Kidney epithelial cell (primary cell): ENCODE measurements around the gene KRTAP1-4. TPM values are rescaled to one million over a fixed set of nuclear protein-coding genes. Genes with fewer than 3 reads are reported as not detected.
"Not testable (repeated sequence)": the region's sequence is repeated elsewhere in the genome, so short reads cannot be mapped to it uniquely, and the experiment has no call there.

Source experiments
- DNase-seq: peaks from one replicate; pipeline ENCODE4 v3.0.0-alpha.2; 2010; ENCODE audit warnings: low read depth
- H3K27me3 ChIP-seq: 2 replicates; pipeline ENCODE4 v1.6.0; 2011; ENCODE audit warnings: low read length; ENCODE audit not compliant: control insufficient read depth, insufficient read depth
- H3K36me3 ChIP-seq: 2 replicates; pipeline ENCODE4 v1.5.1; 2011; ENCODE audit warnings: low read length; ENCODE audit not compliant: control insufficient read depth, insufficient read depth
- H3K4me3 ChIP-seq: 2 replicates; pipeline ENCODE4 v1.5.1; 2011; ENCODE audit warnings: low read depth, mild to moderate bottlenecking, control low read depth, low read length
- CTCF ChIP-seq: IDR thresholded peaks from 2 replicates; pipeline ENCODE4 v1.5.1; 2011; ENCODE audit warnings: mild to moderate bottlenecking, moderate library complexity, low read length, control low read depth, inconsistent platforms; ENCODE audit not compliant: insufficient read depth, poor library complexity, severe bottlenecking
- total RNA-seq: library from RNA; depleted of rRNA; stranded (reverse); fragments of >200 nt; gene quantifications from 2 replicates; pipeline ENCODE4 v1.2.3, GENCODE V29; 2015

Gene KRTAP1-4
- total RNA-seq, 1 donor from 2014 or later = not detected

- Histone ChIP-seq H3K27me3 (no peaks in the 10 kb centered on the region), H3K4me3 (no peak within 1 kb of the TSS), H3K36me3 (no peaks in the 10 kb centered on the region)
- DNase-seq = peak; percentile 98
- no peak for TF ChIP-seq CTCF
These were observed 30.1 kb upstream of the KRTAP1-4 start, which contains the start of gene KRTAP2-3 for GRCh38 chr17:41060052-41060604. KRTAP2-3 (minus strand) TSS chr17:41060114; CDS start chr17:41060050, 64 bp downstream.

GRCh38 chr17:41059276-41060051 lies 29.5 kb upstream of the KRTAP1-4 start:
- not testable (repeated sequence) for H3K27me3 ChIP-seq, H3K36me3 ChIP-seq, H3K4me3 ChIP-seq
- peak; percentile 61 for DNase-seq

- DNase-seq = no peak
- Histone ChIP-seq H3K36me3 (no peaks in the 10 kb centered on the region), H3K27me3 (no peaks in the 10 kb centered on the region), H3K4me3 (no peak overlapping the region)
- no peak for TF ChIP-seq CTCF
These were observed 28.7 kb upstream of the KRTAP1-4 start for GRCh38 chr17:41058741-41059140.

- TF ChIP-seq CTCF = no peak
These were observed 27.6 kb upstream of the KRTAP1-4 start for GRCh38 chr17:41057547-41057946.

GRCh38 chr17:41055130-41055529 lies 25.1 kb upstream of the KRTAP1-4 start, which contains the start of gene KRTAP2-2:
KRTAP2-2 (minus strand) TSS chr17:41055230; CDS start chr17:41055211, 19 bp downstream.
- not testable (repeated sequence) for H3K4me3 ChIP-seq, H3K36me3 ChIP-seq, DNase-seq, H3K27me3 ChIP-seq

More at GRCh38 chr17:41057547-41057946, 27.6 kb upstream of the KRTAP1-4 start:
- Histone ChIP-seq H3K36me3 (no peaks in the 10 kb centered on the region), H3K4me3 (no peak overlapping the region), H3K27me3 (no peaks in the 10 kb centered on the region)
- DNase-seq = no peak

GRCh38 chr17:41054556-41054955 lies 24.6 kb upstream of the KRTAP1-4 start:
- not testable (repeated sequence) for DNase-seq, H3K4me3 ChIP-seq

GRCh38 chr17:41054025-41054424 lies 24.0 kb upstream of the KRTAP1-4 start:
- DNase-seq = no peak
- no peaks in the 10 kb centered on the region for H3K27me3 ChIP-seq
- H3K4me3 ChIP-seq = no peak overlapping the region
- no peak for TF ChIP-seq CTCF
- no peaks in the 10 kb centered on the region for H3K36me3 ChIP-seq

More at GRCh38 chr17:41054556-41054955, 24.6 kb upstream of the KRTAP1-4 start:
- H3K27me3 ChIP-seq, H3K36me3 ChIP-seq: not testable (repeated sequence)
